Fibroblast of the aortic adventitia (primary cell): ENCODE results near the gene ANKRD33B. TPM values are rescaled to one million over a fixed set of nuclear protein-coding genes. Genes with fewer than 3 reads are reported as not detected.

Experiments used
- DNase-seq: peaks from one replicate; pipeline ENCODE4 v3.0.0-alpha.2; 2010; ENCODE audit warnings: low read depth
- H3K4me3 ChIP-seq: 2 replicates; pipeline ENCODE4 v1.5.1; 2011; ENCODE audit warnings: low read depth, mild to moderate bottlenecking, control low read depth, low read length, moderate library complexity
- CTCF ChIP-seq: IDR thresholded peaks from 2 replicates; pipeline ENCODE4 v1.5.1; 2011; ENCODE audit warnings: mild to moderate bottlenecking, low read length, control low read depth, inconsistent platforms; ENCODE audit not compliant: insufficient read depth
- total RNA-seq: library from RNA; depleted of rRNA; stranded (reverse); fragments of >200 nt; gene quantifications from 2 replicates; pipeline ENCODE4 v1.2.3, GENCODE V29; 2012; ENCODE audit warnings: low replicate concordance

The ANKRD33B gene
- total RNA-seq, 1 donor = 11.3 TPM

- DNase-seq = no peak
- TF ChIP-seq CTCF = no peak
- H3K4me3 ChIP-seq = no peak overlapping the region
These were observed 32.4 kb downstream of the ANKRD33B start for GRCh38 chr5:10596310-10596703.

- no peak for DNase-seq
- no peak for TF ChIP-seq CTCF
- H3K4me3 ChIP-seq = no peak overlapping the region
These were observed 33.1 kb downstream of the ANKRD33B start for GRCh38 chr5:10596886-10597451.

- no peak overlapping the region for H3K4me3 ChIP-seq
- no peak for TF ChIP-seq CTCF
- DNase-seq = no peak
These were observed 35.2 kb downstream of the ANKRD33B start for GRCh38 chr5:10599113-10599512.

- H3K4me3 ChIP-seq = no peak overlapping the region
- TF ChIP-seq CTCF = no peak
- DNase-seq = peak; percentile 55
These were observed 36.0 kb downstream of the ANKRD33B start for GRCh38 chr5:10599862-10600284.

GRCh38 chr5:10600626-10601245 is 36.9 kb downstream of the ANKRD33B start:
- no peak for DNase-seq
- no peak overlapping the region for H3K4me3 ChIP-seq
- no peak for TF ChIP-seq CTCF

GRCh38 chr5:10601246-10602030 is 37.6 kb downstream of the ANKRD33B start:
- peak; percentile 97 for DNase-seq
- H3K4me3 ChIP-seq = peak overlapping the region; percentile 18
- TF ChIP-seq CTCF = no peak
